Loucy (cell line): ENCODE measurements around the gene DNAJA3.

Source experiments
- CTCF ChIP-seq: fragments of 200-600 bp; sonication (generic); conservative IDR thresholded peaks from 2 replicates; pipeline ENCODE4 v1.5.1; 2014; ENCODE audit warnings: mild to moderate bottlenecking, antibody characterized with exemption, low read length
- EZH2phosphoT487 ChIP-seq: fragments of 200-600 bp; IDR thresholded peaks from 2 replicates; pipeline ENCODE4 v1.6.1; 2018; ENCODE audit warnings: antibody characterized with exemption, mild to moderate bottlenecking, moderate library complexity, borderline replicate concordance

GRCh38 chr16:4383591-4384444, 41.9 kb upstream of the DNAJA3 start:
- no peak for TF ChIP-seq CTCF
- no peak for TF ChIP-seq EZH2phosphoT487
